Thoracic aorta (tissue), 2 donors: Measurements from ENCODE around the gene WNT11. TPM values are rescaled to one million over a fixed set of nuclear protein-coding genes. Genes with fewer than 3 reads are reported as not detected.

Experiments used
- ATAC-seq: fragments of 150-250 bp; one replicate; pipeline ENCODE4 v1.8.0; 2017; ENCODE audit warnings: low read depth; ENCODE audit not compliant: insufficient number of reproducible peaks, low FRiP score
- DNase-seq: peaks from one replicate; pipeline ENCODE4 v3.0.0-alpha.2; 2020; ENCODE audit warnings: low spot score
- H3K27ac ChIP-seq, 2 donors: fragments of 200-600 bp; sonication (generic); 1 replicate in 1 of 2; 2 replicates in 1 of 2; pipeline ENCODE4 v1.5.1; 2016; ENCODE audit warnings: mild to moderate bottlenecking in 2 of 2, moderate library complexity in 2 of 2
- H3K27me3 ChIP-seq: fragments of 200-600 bp; sonication (generic); replicated peaks from 2 replicates; pipeline ENCODE4 v1.6.0; 2016; ENCODE audit warnings: mild to moderate bottlenecking; ENCODE audit not compliant: insufficient read depth
- H3K36me3 ChIP-seq: fragments of 200-600 bp; sonication (generic); one replicate; pipeline ENCODE4 v1.5.1; 2016
- H3K4me1 ChIP-seq, 2 donors: fragments of 200-600 bp; sonication (generic); 1 replicate in 1 of 2; 2 replicates in 1 of 2; pipeline versions ENCODE4 v1.5.1 to v1.6.0; 2016; ENCODE audit warnings: low read depth in 2 of 2, mild to moderate bottlenecking in 1 of 2; ENCODE audit not compliant: control insufficient read depth in 1 of 2
- H3K4me3 ChIP-seq: fragments of 200-600 bp; sonication (generic); 2 replicates; pipeline ENCODE4 v1.5.1; 2016; ENCODE audit warnings: mild to moderate bottlenecking
- H3K9me3 ChIP-seq: fragments of 200-600 bp; sonication (generic); 2 replicates; pipeline ENCODE4 v1.5.1; 2016
- total RNA-seq, 2 donors: library from RNA; depleted of rRNA; stranded (reverse); fragments of >200 nt; gene quantifications; one replicate each; pipeline versions ENCODE4 v1.1.0 to v1.2.3, GENCODE V29; 2016
- TF ChIP-seq, protein P1 (sequence below): fragments of 200-600 bp; sonication (generic); IDR thresholded peaks from one replicate; pipeline ENCODE4 v1.5.1; 2019; ENCODE audit warnings: antibody characterized with exemption

The WNT11 gene
- total RNA-seq, 2 donors from 2014 or later = 12.0 to 35.1 TPM

DNA sequence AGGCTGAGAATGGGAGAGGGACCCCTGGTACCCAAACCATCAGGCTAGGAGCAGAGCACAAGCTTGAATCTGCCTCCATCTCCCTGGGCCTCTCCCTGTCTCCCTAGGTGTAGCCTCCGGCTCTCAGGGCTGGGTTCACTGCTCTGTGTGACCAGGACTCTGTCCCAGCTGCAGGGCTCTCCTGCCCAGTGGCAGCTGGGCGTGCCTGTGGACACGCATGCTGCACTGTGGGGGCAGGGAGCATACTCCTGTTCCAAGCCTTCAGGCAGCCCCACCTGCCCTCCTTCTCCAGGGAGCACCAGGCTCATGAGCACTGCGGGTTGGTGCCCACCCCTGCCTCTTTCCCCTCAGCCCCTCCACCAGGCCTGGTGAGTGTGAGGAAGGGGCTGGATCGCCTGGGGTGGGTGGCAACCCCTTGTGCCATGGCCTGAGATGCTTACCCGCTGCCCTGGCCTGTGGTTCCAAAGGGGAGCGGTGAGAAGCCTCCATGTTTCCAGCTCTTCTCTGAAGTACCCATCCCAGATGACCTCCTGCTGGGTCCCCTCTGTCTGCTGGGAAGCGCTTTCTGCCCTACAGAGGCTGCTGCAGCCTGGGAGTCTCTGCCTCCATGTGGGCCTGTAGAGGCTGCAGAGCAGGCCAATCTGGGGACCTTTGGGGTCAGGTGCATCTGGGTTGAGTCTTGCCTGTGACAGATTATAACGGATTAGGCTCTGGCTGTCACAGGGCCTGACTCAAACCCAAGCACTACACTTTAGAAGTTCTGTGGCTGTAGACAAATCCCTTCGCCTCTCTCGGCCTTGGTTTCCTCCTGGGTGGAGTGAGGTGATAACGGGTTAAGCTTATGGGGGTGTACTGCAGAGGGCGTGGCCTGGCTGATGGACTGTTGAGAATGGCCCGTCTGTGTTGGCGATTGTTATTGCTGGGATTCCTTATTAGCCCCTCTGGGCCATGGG is 43.7 kb downstream of the WNT11 start:
- DNase-seq (no peak), ATAC-seq (no peak)
- TF ChIP-seq, protein P1, sequence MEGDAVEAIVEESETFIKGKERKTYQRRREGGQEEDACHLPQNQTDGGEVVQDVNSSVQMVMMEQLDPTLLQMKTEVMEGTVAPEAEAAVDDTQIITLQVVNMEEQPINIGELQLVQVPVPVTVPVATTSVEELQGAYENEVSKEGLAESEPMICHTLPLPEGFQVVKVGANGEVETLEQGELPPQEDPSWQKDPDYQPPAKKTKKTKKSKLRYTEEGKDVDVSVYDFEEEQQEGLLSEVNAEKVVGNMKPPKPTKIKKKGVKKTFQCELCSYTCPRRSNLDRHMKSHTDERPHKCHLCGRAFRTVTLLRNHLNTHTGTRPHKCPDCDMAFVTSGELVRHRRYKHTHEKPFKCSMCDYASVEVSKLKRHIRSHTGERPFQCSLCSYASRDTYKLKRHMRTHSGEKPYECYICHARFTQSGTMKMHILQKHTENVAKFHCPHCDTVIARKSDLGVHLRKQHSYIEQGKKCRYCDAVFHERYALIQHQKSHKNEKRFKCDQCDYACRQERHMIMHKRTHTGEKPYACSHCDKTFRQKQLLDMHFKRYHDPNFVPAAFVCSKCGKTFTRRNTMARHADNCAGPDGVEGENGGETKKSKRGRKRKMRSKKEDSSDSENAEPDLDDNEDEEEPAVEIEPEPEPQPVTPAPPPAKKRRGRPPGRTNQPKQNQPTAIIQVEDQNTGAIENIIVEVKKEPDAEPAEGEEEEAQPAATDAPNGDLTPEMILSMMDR = no peak

DNA sequence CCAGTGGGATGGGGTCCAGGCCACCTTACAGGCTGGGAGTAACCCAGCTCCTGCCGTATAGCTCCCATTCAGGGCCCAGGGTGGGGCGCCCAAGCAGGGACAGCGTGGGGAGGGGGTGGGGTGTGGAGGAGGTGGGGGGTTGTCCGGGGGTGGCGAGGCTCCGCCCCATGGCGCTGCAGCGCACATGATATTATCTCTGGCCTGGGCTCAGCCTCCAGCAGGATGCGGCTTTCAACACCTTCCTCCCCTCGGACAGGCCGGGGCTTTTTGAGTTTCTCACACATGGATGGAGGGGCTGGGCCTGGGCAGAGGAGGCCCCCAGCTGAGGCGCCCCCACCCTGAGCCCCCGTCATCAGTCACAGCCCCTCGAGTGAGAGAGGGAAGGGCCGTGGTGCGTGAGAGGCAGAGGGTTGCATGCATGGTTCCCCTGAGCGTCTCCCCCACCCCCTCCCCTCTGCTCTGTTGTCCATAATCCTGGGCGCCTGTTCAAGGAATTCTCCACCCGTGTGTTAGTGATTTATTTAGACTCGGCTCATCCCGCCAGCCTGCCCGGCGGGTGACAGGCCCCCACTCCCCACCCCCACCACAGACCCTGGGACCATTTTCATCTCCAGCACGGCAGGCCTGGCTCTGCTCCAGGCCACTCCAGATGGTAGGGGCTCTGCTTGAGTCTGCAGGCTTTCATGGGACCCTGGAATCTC is 44.9 kb downstream of the WNT11 start:
- TF ChIP-seq, protein P1 = no peak
- DNase-seq (no peak), ATAC-seq (no peak)
- Histone ChIP-seq H3K4me1 (peaks cover 4 to 7% of the 10 kb centered on the region in 2 donors), H3K9me3 (no peaks in the 10 kb centered on the region), H3K4me3 (no peak overlapping the region), H3K36me3 (no peaks in the 10 kb centered on the region), H3K27me3 (no peaks in the 10 kb centered on the region), H3K27ac (no peak overlapping the region)

More for the DNA sequence above, 43.7 kb downstream of the WNT11 start:
- H3K4me3 ChIP-seq = no peak overlapping the region
- no peaks in the 10 kb centered on the region for H3K9me3 ChIP-seq
- H3K36me3 ChIP-seq = no peaks in the 10 kb centered on the region
- H3K4me1 ChIP-seq = peaks cover 4 to 7% of the 10 kb centered on the region in 2 donors
- H3K27me3 ChIP-seq = no peaks in the 10 kb centered on the region
- H3K27ac ChIP-seq = no peak overlapping the region

DNA sequence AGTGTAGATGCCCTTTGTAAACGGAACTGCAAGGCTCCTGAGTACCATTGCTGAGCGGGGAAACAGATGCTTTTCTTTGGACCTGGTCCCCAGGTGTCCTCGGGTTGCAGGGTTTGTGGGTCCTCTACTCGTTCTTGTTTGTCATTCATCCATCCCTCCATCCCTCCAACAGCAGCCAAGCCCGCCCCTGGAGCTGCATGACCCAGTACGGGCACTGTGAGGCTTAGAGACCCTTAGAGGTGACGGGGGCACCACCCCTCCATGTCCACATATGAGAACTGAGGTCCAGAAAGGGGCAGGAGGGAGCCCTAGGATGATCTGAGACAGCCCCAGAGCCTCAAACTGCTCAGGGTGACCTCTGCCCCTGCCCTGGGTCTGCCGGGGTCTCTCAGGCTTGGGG is 45.4 kb downstream of the WNT11 start:
- Histone ChIP-seq H3K4me3 (no peak overlapping the region), H3K9me3 (no peaks in the 10 kb centered on the region), H3K36me3 (no peaks in the 10 kb centered on the region), H3K27ac (no peak overlapping the region), H3K4me1 (peaks cover 4 to 7% of the 10 kb centered on the region in 2 donors), H3K27me3 (no peaks in the 10 kb centered on the region)
- no peak for DNase-seq
- TF ChIP-seq, protein P1 = no peak
- no peak for ATAC-seq

DNA sequence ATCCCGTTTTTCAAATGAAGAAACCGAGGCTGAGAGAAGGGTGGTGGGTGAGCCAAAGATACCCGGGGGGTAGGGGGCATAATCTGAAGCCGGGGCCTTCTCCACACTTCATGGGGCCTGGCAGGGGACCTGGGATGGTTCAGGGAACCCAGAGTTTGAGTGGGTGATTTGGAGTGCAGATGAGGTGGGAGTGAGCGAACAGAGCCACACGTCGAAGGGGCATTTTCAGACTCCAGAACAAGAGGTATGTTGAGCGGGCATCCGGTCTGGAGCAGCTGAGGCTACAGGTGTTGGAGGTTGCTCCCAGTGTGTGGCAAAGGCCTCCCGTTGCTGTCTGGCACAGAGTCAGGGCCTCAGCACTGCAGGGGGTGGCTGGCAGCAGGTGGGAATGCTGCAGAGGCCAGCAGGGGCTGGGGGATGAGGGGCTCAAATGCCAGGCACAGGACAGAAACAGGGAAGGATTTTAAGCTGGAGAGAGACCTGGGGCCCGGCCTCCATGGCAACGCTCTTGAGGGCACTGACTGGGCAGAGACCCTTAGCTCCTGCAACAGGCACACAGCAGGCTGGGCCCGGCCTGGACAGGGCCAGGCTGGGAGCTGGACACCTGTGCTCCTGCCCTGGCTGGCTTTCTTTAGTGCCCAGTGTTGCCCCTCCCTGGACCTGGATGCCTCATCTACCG is 46.2 kb downstream of the WNT11 start:
- Histone ChIP-seq H3K4me3 (no peak overlapping the region), H3K36me3 (no peaks in the 10 kb centered on the region), H3K4me1 (peaks cover 4 to 7% of the 10 kb centered on the region in 2 donors), H3K9me3 (no peaks in the 10 kb centered on the region), H3K27ac (no peak overlapping the region), H3K27me3 (no peaks in the 10 kb centered on the region)
- DNase-seq (no peak), ATAC-seq (no peak)
- TF ChIP-seq, protein P1 = no peak
